ENCODE data around the gene RASSF5. TPM values are rescaled to one million over a fixed set of nuclear protein-coding genes. Genes with fewer than 3 reads are reported as not detected.

Gene RASSF5, protein sequence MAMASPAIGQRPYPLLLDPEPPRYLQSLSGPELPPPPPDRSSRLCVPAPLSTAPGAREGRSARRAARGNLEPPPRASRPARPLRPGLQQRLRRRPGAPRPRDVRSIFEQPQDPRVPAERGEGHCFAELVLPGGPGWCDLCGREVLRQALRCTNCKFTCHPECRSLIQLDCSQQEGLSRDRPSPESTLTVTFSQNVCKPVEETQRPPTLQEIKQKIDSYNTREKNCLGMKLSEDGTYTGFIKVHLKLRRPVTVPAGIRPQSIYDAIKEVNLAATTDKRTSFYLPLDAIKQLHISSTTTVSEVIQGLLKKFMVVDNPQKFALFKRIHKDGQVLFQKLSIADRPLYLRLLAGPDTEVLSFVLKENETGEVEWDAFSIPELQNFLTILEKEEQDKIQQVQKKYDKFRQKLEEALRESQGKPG
- polyA plus RNA-seq (2012; rRNA removed): 1.7 and 2.2 TPM in 2 replicates
- polyA plus RNA-seq (2012; cell fraction: cytosol; rRNA removed): 1.6 and 1.8 TPM in 2 replicates
- 4.4 and 5.0 TPM in 2 replicates for polyA plus RNA-seq (2012; cell fraction: nucleus; rRNA removed)

DNA sequence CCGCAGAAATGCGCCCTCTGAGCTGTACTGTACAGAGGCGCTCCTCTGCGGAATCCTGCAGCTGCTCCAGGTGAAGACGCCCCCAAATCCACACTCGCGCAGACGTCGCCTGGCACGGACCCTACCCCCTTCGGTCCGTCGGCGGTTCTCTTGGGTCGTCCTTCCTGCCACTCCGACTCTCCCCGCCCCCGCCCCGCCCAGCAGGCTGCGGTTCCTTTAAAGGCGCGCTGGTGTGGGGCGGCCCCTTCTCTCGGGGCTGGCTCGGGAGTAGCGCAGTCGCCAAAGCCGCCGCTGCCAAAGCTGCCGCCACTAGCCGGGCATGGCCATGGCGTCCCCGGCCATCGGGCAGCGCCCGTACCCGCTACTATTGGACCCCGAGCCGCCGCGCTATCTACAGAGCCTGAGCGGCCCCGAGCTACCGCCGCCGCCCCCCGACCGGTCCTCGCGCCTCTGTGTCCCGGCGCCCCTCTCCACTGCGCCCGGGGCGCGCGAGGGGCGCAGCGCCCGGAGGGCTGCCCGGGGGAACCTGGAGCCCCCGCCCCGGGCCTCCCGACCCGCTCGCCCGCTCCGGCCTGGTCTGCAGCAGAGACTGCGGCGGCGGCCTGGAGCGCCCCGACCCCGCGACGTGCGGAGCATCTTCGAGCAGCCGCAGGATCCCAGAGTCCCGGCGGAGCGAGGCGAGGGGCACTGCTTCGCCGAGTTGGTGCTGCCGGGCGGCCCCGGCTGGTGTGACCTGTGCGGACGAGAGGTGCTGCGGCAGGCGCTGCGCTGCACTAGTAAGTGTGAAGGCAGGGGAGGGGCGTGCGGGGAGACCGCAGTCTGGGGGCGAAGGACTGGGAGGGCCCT lies at the start of gene RASSF5:
Gene RASSF5 (plus strand): TSS at position 248 of the 846 bp plus-strand sequence. CDS start 72 bp downstream, at position 320.
- DNase-seq: peak; percentile 77
- TF ChIP-seq POLR2AphosphoS5 (IDR thresholded peaks at IDR 0.05; ENCODE audit: low read depth, low read length) (peak; percentile 74), JUND (IDR thresholded peaks at IDR 0.05) (no peak), NFIC (IDR thresholded peaks at IDR 0.05; ENCODE audit: borderline replicate concordance) (no peak), MXI1 (IDR thresholded peaks at IDR 0.05; ENCODE audit: low read depth, low read length) (no peak), CHD2 (IDR thresholded peaks at IDR 0.05; ENCODE audit: low read length, partially characterized antibody) (no peak), RFX5 (IDR thresholded peaks at IDR 0.05; ENCODE audit: low read length) (no peak), RCOR1 (IDR thresholded peaks at IDR 0.05; ENCODE audit: low read length) (no peak), TAF1 (IDR thresholded peaks at IDR 0.05; ENCODE audit: borderline replicate concordance, low read depth, low read length) (no peak; the same call in 1 of the 2 replicates), PBX3 (IDR thresholded peaks at IDR 0.05) (peak; percentile 90), USF2 (IDR thresholded peaks at IDR 0.05; ENCODE audit: borderline replicate concordance, low read depth, low read length) (no peak), TEAD4 (IDR thresholded peaks at IDR 0.05; ENCODE audit: borderline replicate concordance, insufficient read depth) (no peak), RXRA (IDR thresholded peaks at IDR 0.05; ENCODE audit: borderline replicate concordance, low read depth) (no peak), REST (IDR thresholded peaks at IDR 0.05; ENCODE audit: low read depth, low read length) (no peak), GATA2 (CRISPR knock-in tag; IDR thresholded peaks at IDR 0.05) (no peak), MEF2A (IDR thresholded peaks at IDR 0.05; ENCODE audit: borderline replicate concordance, low read depth) (no peak), CTCF (IDR thresholded peaks at IDR 0.05) (no peak), GABPA (IDR thresholded peaks at IDR 0.05; ENCODE audit: low read depth) (no peak), FOSL2 (IDR thresholded peaks at IDR 0.05; ENCODE audit: borderline replicate concordance, low read depth) (no peak), YY1 (IDR thresholded peaks at IDR 0.05; ENCODE audit: low read depth) (0 out of 2 replicates have a peak, but pooled peaks have one; percentile 25)
- TF ChIP-seq, protein P1, sequence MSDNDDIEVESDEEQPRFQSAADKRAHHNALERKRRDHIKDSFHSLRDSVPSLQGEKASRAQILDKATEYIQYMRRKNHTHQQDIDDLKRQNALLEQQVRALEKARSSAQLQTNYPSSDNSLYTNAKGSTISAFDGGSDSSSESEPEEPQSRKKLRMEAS (IDR thresholded peaks at IDR 0.05; ENCODE audit: low read depth): no peak
- Histone ChIP-seq H3K27me3 (ENCODE audit: insufficient read depth) (no peaks in the 10 kb centered on the region), H3K9me2 (no peaks in the 10 kb centered on the region), H3K36me3 (replicated peaks in 1 of 2; ENCODE audit: control insufficient read depth in 1 of 2, insufficient read depth in 2 of 2, low read length in 1 of 2) (no peaks in the 10 kb centered on the region), H3K4me1 (ENCODE audit: control insufficient read depth in 1 of 2, insufficient read depth in 2 of 2, low read depth in 1 of 2, low read length in 1 of 2) (peaks cover 10 to 16% of the 10 kb centered on the region in 2 experiments; a peak in 2 of 4 replicates), H3K4me3 (ENCODE audit: low read depth in 2 of 2, low read length in 1 of 2) (peak within 1 kb of the TSS; percentile 64 to 65), H3K9ac (no peak within 1 kb of the TSS; the same call in 1 of the 2 replicates), H3F3A (replicated peaks; ENCODE audit: insufficient read depth) (peaks cover 17% of the 10 kb centered on the region), H3K9me3 (no peaks in the 10 kb centered on the region), H3K79me2 (ENCODE audit: insufficient read depth) (no peaks in the 10 kb centered on the region), H3K4me2 (peak within 1 kb of the TSS; percentile 76), H2AFZ (ENCODE audit: low read depth) (peak within 1 kb of the TSS; percentile 72), H3K27ac (ENCODE audit: low read depth in 2 of 2, low read length in 1 of 2) (no peak within 1 kb of the TSS), H4K20me1 (ENCODE audit: insufficient read depth) (no peaks in the 10 kb centered on the region)
- ChIA-PET POLR2A (no interaction called here), CTCF (interaction anchor here (0.7 to 4.6 kb wide), 12 partner anchors 10 to 105 kb away, joined by 3 to 30 read pairs (median 6); partner anchors contain the start of gene EIF2D)
- 9% methylated on average over 33 of the region's 97 CpGs for WGBS (ENCODE audit: low lambda C conversion rate)
